Stomach (tissue), 9 donors: ENCODE results near the gene NCOA5. TPM values are rescaled to one million over a fixed set of nuclear protein-coding genes. Genes with fewer than 3 reads are reported as not detected.

ENCODE experiments used
- DNase-seq, 2 donors: peaks; one replicate each; pipeline versions ENCODE4 v3.0.0 to v3.0.0-alpha.2; 2013 to 2019
- H3K27ac ChIP-seq, 5 donors: fragments of 200-600 bp in 4 of 5; sonication (generic) in 4 of 5; one replicate each; pipeline ENCODE4 v1.5.1; 2013 to 2019; ENCODE audit warnings: mild to moderate bottlenecking in 1 of 5, moderate library complexity in 1 of 5
- H3K27me3 ChIP-seq, 3 donors: fragments of 200-600 bp; sonication (generic); one replicate each; pipeline ENCODE4 v1.5.1; 2017 to 2019; ENCODE audit warnings: mixed run types in 1 of 3
- H3K36me3 ChIP-seq, 4 donors: fragments of 200-600 bp; sonication (generic); 1 replicate in 3 of 4; 2 replicates in 1 of 4; pipeline ENCODE4 v1.5.1; 2016 to 2019
- H3K4me1 ChIP-seq, 4 donors: fragments of 200-600 bp; sonication (generic); one replicate each; pipeline ENCODE4 v1.5.1; 2016 to 2019
- H3K4me3 ChIP-seq, 4 donors: fragments of 200-600 bp; sonication (generic) in 3 of 4; one replicate each; pipeline ENCODE4 v1.5.1; 2016 to 2019; ENCODE audit warnings: mild to moderate bottlenecking in 1 of 4
- H3K9me3 ChIP-seq, 4 donors: fragments of 200-600 bp; sonication (generic); one replicate each; pipeline ENCODE4 v1.5.1; 2016 to 2019
- EP300 ChIP-seq: sonication (generic); formaldehyde crosslinking; IDR thresholded peaks from one replicate; pipeline ENCODE4 v1.6.1; 2017; ENCODE audit warnings: antibody characterized with exemption
- POLR2A ChIP-seq, 4 donors: fragments of 450-650 bp; IDR thresholded peaks; one replicate each; pipeline ENCODE4 v1.6.1; 2016; ENCODE audit warnings: antibody characterized with exemption in 4 of 4, control low read depth in 2 of 4, mild to moderate bottlenecking in 1 of 4, moderate library complexity in 1 of 4
- POLR2AphosphoS5 ChIP-seq, 3 donors: sonication (generic); formaldehyde crosslinking; IDR thresholded peaks; one replicate each; pipeline ENCODE4 v1.6.1; 2016; ENCODE audit warnings: antibody characterized with exemption in 3 of 3
- WGBS, 5 donors: extraction: QIAGEN DNeasy Blood & Tissue Kit in 3 of 5; methylation state at CpG; one replicate each; pipeline versions ENCODE4 v1.1.5 to v1.1.7; 2013 to 2018; 5-methylcytosine and 5-hydroxymethylcytosine counted together
- intact Hi-C: fragments of 100-400 bp; cut with DNase I; formaldehyde crosslinking; loops from one replicate; pipeline ENCODE4 v1.15.1; 2023; ENCODE audit warnings: low total_unique reads
- polyA plus RNA-seq, 3 donors: library from polyadenylated mRNA; stranded (reverse); fragments of 200-250 nt; gene quantifications; one replicate each; pipeline ENCODE4 v1.2.3, GENCODE V29; 2013
- total RNA-seq, 5 donors: library from RNA; depleted of rRNA; stranded (reverse); fragments of >200 nt; gene quantifications; one replicate each; pipeline versions ENCODE4 v1.1.0 to v1.2.3, GENCODE V29; 2014 to 2016
- TF ChIP-seq, protein P1 (sequence below), 7 experiments: fragments of 450-650 bp in 4 of 7; fragments of 200-600 bp in 3 of 7; sonication (generic) in 3 of 7; IDR thresholded peaks; one replicate each; pipeline ENCODE4 v1.5.1; 2016 to 2019; ENCODE audit warnings: antibody characterized with exemption in 7 of 7, control low read depth in 2 of 7, mild to moderate bottlenecking in 1 of 7
- donor health status: healthy with polysubstance abuse.
- donor health status: Bipolar disorder and iron deficiency.
- donor health status: healthy.

NCOA5 gene
- total and polyA plus RNA-seq, 8 donors = 4.3 to 58.9 (median 11.4) TPM

DNA sequence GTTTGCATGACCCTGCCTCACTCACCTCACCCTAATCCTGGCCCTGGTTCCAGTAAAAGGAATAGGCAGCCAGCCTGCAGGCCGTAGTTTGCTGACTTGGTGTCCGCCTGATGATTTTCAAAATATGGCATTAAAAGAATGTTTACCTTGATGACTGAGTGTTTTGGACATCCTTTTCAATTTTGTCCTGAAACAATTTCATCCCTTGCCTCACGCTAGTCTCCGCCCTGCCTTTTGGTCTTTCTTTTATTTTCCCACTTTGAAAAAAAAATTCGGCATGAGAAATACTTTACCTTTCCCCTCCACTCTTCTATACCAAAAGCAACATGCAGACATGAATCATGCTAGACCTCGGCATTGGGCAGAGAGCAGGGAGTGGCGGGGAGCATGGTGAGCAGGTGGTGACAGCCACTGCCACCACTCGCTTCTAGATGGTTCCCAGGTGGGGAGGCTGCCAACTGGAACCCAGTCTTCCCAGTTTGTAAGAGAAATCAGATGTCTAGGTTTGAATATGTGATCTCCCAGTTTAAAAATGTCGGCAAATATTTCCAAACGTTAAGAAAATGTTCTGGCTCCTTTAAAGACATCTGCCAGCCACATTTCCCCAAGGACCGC lies 37.7 kb upstream of the NCOA5 start:
- WGBS, 5 donors = 80 to 90% (median 82%) methylated on average over 11 of the region's 11 CpGs
- TF ChIP-seq POLR2A (IDR thresholded peaks at IDR 0.05) (no peak), EP300 (no peak)
- TF ChIP-seq, protein P1, sequence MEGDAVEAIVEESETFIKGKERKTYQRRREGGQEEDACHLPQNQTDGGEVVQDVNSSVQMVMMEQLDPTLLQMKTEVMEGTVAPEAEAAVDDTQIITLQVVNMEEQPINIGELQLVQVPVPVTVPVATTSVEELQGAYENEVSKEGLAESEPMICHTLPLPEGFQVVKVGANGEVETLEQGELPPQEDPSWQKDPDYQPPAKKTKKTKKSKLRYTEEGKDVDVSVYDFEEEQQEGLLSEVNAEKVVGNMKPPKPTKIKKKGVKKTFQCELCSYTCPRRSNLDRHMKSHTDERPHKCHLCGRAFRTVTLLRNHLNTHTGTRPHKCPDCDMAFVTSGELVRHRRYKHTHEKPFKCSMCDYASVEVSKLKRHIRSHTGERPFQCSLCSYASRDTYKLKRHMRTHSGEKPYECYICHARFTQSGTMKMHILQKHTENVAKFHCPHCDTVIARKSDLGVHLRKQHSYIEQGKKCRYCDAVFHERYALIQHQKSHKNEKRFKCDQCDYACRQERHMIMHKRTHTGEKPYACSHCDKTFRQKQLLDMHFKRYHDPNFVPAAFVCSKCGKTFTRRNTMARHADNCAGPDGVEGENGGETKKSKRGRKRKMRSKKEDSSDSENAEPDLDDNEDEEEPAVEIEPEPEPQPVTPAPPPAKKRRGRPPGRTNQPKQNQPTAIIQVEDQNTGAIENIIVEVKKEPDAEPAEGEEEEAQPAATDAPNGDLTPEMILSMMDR (IDR thresholded peaks at IDR 0.05) = no peak

DNA sequence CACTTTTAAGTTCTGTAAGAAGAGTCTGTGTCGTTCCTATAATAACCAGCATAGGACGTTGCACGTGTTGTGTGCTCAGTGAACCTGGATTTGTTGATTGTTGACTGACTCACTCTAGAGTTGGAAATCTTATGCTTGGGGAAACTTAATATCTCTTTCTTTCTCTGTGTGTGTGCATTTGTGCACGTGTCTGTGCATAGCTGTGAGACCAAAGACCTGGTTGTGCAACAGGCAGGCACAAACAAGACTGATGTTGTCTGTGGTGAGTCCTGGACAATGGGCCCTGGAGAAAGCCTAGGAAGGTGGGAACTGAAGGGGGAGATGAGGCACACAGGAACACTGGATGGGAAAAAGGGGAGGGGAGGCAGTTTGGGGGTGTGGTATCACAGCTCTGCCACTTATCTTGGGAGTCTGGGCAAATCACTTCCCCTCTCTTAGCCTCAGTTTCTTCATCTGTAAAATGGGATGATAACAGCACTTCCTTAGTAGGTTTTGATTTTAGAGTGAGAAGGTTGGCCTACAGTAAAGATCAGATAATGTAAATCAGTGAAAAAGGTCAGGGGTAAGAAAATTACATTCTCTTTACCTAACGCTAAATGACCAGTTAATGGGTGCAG lies 36.8 kb upstream of the NCOA5 start:
- DNase-seq = no peak
- TF ChIP-seq POLR2A (IDR thresholded peaks at IDR 0.05) (no peak), EP300 (no peak)
- TF ChIP-seq, protein P1 (IDR thresholded peaks at IDR 0.05) = no peak
- Histone ChIP-seq H3K36me3 (peaks cover 8 to 57% (median 40%) of the 10 kb centered on the region in 4 donors), H3K9me3 (no peaks in the 10 kb centered on the region), H3K4me3 (no peak overlapping the region), H3K4me1 (peaks cover 0 to 16% (median 5%) of the 10 kb centered on the region in 4 donors), H3K27me3 (peaks cover 0 to 29% (median 9%) of the 10 kb centered on the region in 3 donors), H3K27ac (no peak overlapping the region)
- intact Hi-C loops = no loop called here
- WGBS, 5 donors = 64 to 83% (median 76%) methylated on average over 5 of the region's 5 CpGs

More for the DNA sequence above, 37.7 kb upstream of the NCOA5 start:
- Histone ChIP-seq H3K36me3 (peaks cover 5 to 50% (median 35%) of the 10 kb centered on the region in 4 donors), H3K4me3 (no peak overlapping the region), H3K9me3 (no peaks in the 10 kb centered on the region), H3K27me3 (peaks cover 0 to 36% (median 9%) of the 10 kb centered on the region in 3 donors), H3K4me1 (peaks cover 0 to 14% (median 4%) of the 10 kb centered on the region in 4 donors), H3K27ac (no peak overlapping the region)
- intact Hi-C loops = no loop called here
- no peak for DNase-seq

DNA sequence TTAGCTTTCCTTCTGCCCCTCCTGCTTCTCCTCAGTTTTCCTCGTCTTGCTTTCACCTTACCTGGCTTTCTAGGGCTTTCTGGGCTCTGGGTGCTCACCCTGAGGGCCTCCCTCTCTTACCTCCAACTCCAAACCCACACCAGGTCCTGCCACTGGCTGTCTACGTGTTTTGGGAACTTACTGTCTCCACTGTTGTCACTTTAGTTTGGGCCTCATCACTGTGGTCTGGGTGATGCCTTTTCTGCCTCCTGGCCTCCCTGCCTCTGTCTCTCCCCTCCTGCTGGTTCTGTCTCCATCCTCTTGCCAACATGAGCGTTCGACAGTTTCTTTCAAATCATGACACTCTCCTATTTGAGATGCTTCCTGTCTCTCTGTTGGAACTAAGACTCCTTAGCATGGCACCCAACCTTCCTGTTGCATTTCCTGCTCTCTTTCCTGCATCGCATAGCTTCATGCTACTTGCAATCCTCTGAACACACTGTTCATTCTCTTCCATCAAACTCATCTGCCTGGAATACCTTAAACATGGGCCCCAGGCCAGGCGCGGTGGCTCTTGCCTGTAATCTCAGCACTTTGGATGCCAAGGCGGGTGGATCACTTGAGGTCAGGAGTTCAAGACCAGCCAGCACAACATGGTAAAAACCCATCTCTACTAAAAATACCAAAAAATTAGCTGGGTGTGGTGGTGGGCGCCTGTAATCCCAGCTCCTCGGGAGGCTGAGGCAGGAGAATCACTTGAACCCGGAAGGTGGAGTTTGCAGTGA lies 33.9 kb upstream of the NCOA5 start:
- WGBS, 5 donors = 82 to 89% (median 87%) methylated on average over 11 of the region's 11 CpGs
- Histone ChIP-seq H3K4me1 (peaks cover 0 to 36% (median 20%) of the 10 kb centered on the region in 4 donors), H3K9me3 (no peaks in the 10 kb centered on the region), H3K36me3 (peaks cover 8 to 57% (median 40%) of the 10 kb centered on the region in 4 donors), H3K27ac (no peak overlapping the region), H3K27me3 (peaks cover 0 to 3% (median under 1%) of the 10 kb centered on the region in 3 donors), H3K4me3 (no peak overlapping the region)
- intact Hi-C loops = no loop called here
- TF ChIP-seq POLR2A (IDR thresholded peaks at IDR 0.05) (no peak), POLR2AphosphoS5 (IDR thresholded peaks at IDR 0.05) (no peak), EP300 (no peak)
- TF ChIP-seq, protein P1 (IDR thresholded peaks at IDR 0.05) = no peak
- DNase-seq = no peak
